H1 (cell line): Measurements from ENCODE around the gene SLC13A4.

Experiments
- CHD2 ChIP-seq: IDR thresholded peaks from 2 replicates; pipeline ENCODE4 v1.6.1; 2012; ENCODE audit warnings: low read length, improper control_type of control experiment
- CTCF ChIP-seq, 3 experiments: IDR thresholded peaks; 1 replicate in 2 of 3; 2 replicates in 1 of 3; pipeline versions ENCODE4 v1.5.1 to v1.6.1; 2011; ENCODE audit warnings: low read length in 3 of 3, mild to moderate bottlenecking in 3 of 3, inconsistent platforms in 2 of 3, low read depth in 1 of 3, moderate library complexity in 1 of 3; ENCODE audit not compliant: insufficient read depth in 1 of 3; ENCODE audit errors: control extremely low read depth in 1 of 3
- EP300 ChIP-seq, 2 experiments: IDR thresholded peaks; 1 replicate in 1 of 2; 2 replicates in 1 of 2; pipeline ENCODE4 v1.6.1; 2011 to 2012; ENCODE audit warnings: low read depth in 2 of 2, low read length in 2 of 2, mild to moderate bottlenecking in 2 of 2, borderline replicate concordance in 1 of 2, inconsistent platforms in 1 of 2, moderate library complexity in 1 of 2
- KDM1A ChIP-seq: fragments of 200-600, 300-600 bp; sonication (generic); IDR thresholded peaks from 2 replicates; pipeline ENCODE4 v1.7.1; 2016; ENCODE audit warnings: mild to moderate bottlenecking, low read length, borderline replicate concordance
- SP1 ChIP-seq: IDR thresholded peaks from 2 replicates; pipeline ENCODE4 v1.6.1; 2011; ENCODE audit warnings: low read depth, low read length

GRCh38 chr7:135669774-135670173, 58.2 kb downstream of the SLC13A4 start:
- no peak for TF ChIP-seq KDM1A
- no peak for TF ChIP-seq EP300 (IDR thresholded peaks at IDR 0.05; ENCODE audit: borderline replicate concordance in 1 of 2, low read depth in 2 of 2, low read length in 2 of 2)
- TF ChIP-seq CTCF (IDR thresholded peaks at IDR 0.05; ENCODE audit: control extremely low read depth in 1 of 3, insufficient read depth in 1 of 3, low read depth in 1 of 3, low read length in 3 of 3) = no peak
- TF ChIP-seq CHD2 = no peak
- no peak for TF ChIP-seq SP1
